ENCODE measurements around the gene TNFRSF18.

The TNFRSF18 gene

GRCh38 chr1:1213345-1214265, 7.2 kb upstream of the TNFRSF18 start, which contains the start of gene TNFRSF4:
Gene TNFRSF4 (minus strand): TSS chr1:1214153. CDS start chr1:1214127, 26 bp downstream.
- no peak for DNase-seq (ENCODE audit: low read depth in 2 of 2)

- peak in 1 of 2 donors; percentile 37 for DNase-seq (ENCODE audit: low read depth in 2 of 2)
These were observed 6.5 kb upstream of the TNFRSF18 start for GRCh38 chr1:1212780-1213344.

- DNase-seq (ENCODE audit: low read depth in 2 of 2) = no peak
These were observed 5.4 kb upstream of the TNFRSF18 start for GRCh38 chr1:1211541-1212441.

GRCh38 chr1:1210726-1211540, 4.5 kb upstream of the TNFRSF18 start:
- no peak for DNase-seq (ENCODE audit: low read depth in 2 of 2)

GRCh38 chr1:1208713-1209433, 2.5 kb upstream of the TNFRSF18 start:
- no peak for DNase-seq (ENCODE audit: low read depth in 2 of 2)

- no peak for DNase-seq (ENCODE audit: low read depth in 2 of 2)
These were observed 1.1 kb upstream of the TNFRSF18 start for GRCh38 chr1:1207571-1207892.

GRCh38 chr1:1206966-1207531, 657 bp upstream of the TNFRSF18 start:
- no peak for DNase-seq (ENCODE audit: low read depth in 2 of 2)

GRCh38 chr1:1205769-1206375, 520 bp downstream of the TNFRSF18 start:
- DNase-seq (ENCODE audit: low read depth in 2 of 2) = no peak

- no peak for DNase-seq (ENCODE audit: low read depth in 2 of 2)
These were observed 1.2 kb downstream of the TNFRSF18 start for GRCh38 chr1:1204998-1205768.

GRCh38 chr1:1204425-1204920, 1.9 kb downstream of the TNFRSF18 start:
- no peak for DNase-seq (ENCODE audit: low read depth in 2 of 2)

GRCh38 chr1:1203561-1204424, 2.6 kb downstream of the TNFRSF18 start:
- no peak for DNase-seq (ENCODE audit: low read depth in 2 of 2)

GRCh38 chr1:1202831-1203560, 3.4 kb downstream of the TNFRSF18 start:
- no peak for DNase-seq (ENCODE audit: low read depth in 2 of 2)

- DNase-seq (ENCODE audit: low read depth in 2 of 2) = peak; percentile 85 to 93
These were observed 5.2 kb downstream of the TNFRSF18 start for GRCh38 chr1:1200876-1201810.

- no peak for DNase-seq (ENCODE audit: low read depth in 2 of 2)
These were observed 6.2 kb downstream of the TNFRSF18 start for GRCh38 chr1:1199961-1200875.

Measured in stimulated activated CD8-positive, alpha-beta memory T cell treated with anti-CD3 and anti-CD28 coated beads, Interleukin-15, amount 100 ng/mL, for 4 hours (primary cell).